ENCODE data around the gene MED14. TPM values are rescaled to one million over a fixed set of nuclear protein-coding genes. Genes with fewer than 3 reads are reported as not detected.

MED14 gene
- total and polyA plus RNA-seq, 2 of the 4 experiments (the other 2 are of a cell fraction), result 17.6 to 25.9 TPM

GRCh38 chrX:40748977-40749376 is 13.6 kb upstream of the MED14 start:
- Histone ChIP-seq H3K4me1 (ENCODE audit: control insufficient read depth, insufficient read depth, low read length) (no peaks in the 10 kb centered on the region), H2BK15ac (ENCODE audit: low read depth, low read length) (no peak overlapping the region), H2AFZ (replicated peaks; ENCODE audit: low read length, poor library complexity) (no peak overlapping the region), H3K4me2 (ENCODE audit: low read depth, low read length) (no peak overlapping the region), H3K79me1 (ENCODE audit: low read depth in 1 of 2, low read length in 2 of 2) (no peaks in the 10 kb centered on the region), H4K91ac (ENCODE audit: insufficient read depth, low read depth, low read length) (no peak overlapping the region), H4K8ac (ENCODE audit: low read depth in 2 of 2, low read length in 2 of 2) (no peak overlapping the region), H4K5ac (ENCODE audit: low read depth, low read length) (no peak overlapping the region), H2AK9ac (replicated peaks; ENCODE audit: low read depth, low read length, poor library complexity) (no peak overlapping the region), H3K4ac (ENCODE audit: low read depth, low read length) (no peak overlapping the region), H3K27me3 (ENCODE audit: control insufficient read depth, insufficient read depth, low read length) (peaks cover 11% of the 10 kb centered on the region), H2BK120ac (ENCODE audit: low read depth, low read length) (no peak overlapping the region), H3K18ac (ENCODE audit: low read depth, low read length) (no peak overlapping the region), H3K56ac (ENCODE audit: extremely low read depth, insufficient read depth, low read length) (no peak overlapping the region), H2BK5ac (ENCODE audit: low read depth, low read length, poor library complexity, severe bottlenecking) (no peak overlapping the region), H3K23ac (ENCODE audit: low read depth, low read length) (no peak overlapping the region), H3K9me1 (ENCODE audit: insufficient read depth, low read length) (no peaks in the 10 kb centered on the region), H3K27ac (ENCODE audit: insufficient read depth, low read length) (no peak overlapping the region), H3K36me3 (ENCODE audit: control insufficient read depth, insufficient read depth, low read length) (no peaks in the 10 kb centered on the region), H3K9ac (ENCODE audit: low read depth, low read length) (no peak overlapping the region), H2AK5ac (ENCODE audit: low read depth, low read length) (no peak overlapping the region), H3K14ac (replicated peaks; ENCODE audit: low read depth, low read length) (no peak overlapping the region), H3K9me3 (ENCODE audit: control insufficient read depth, insufficient read depth, low read length) (peaks cover 4% of the 10 kb centered on the region; the same call in 1 of the 2 replicates), H4K20me1 (ENCODE audit: insufficient read depth, low read length) (no peaks in the 10 kb centered on the region), H3K4me3 (ENCODE audit: insufficient read depth, low read depth, low read length) (no peak overlapping the region), H2BK20ac (ENCODE audit: low read depth, low read length) (no peak overlapping the region)
- TF ChIP-seq NFE2L2 (IDR thresholded peaks at IDR 0.05; ENCODE audit: low read depth, low read length), result no peak
- no peak for TF ChIP-seq ELK1 (IDR thresholded peaks at IDR 0.05; ENCODE audit: borderline replicate concordance, low read depth, low read length)
- TF ChIP-seq RCOR1 (IDR thresholded peaks at IDR 0.05; ENCODE audit: insufficient replicate concordance, low read length), result no peak
- no peak for TF ChIP-seq FOS (IDR thresholded peaks at IDR 0.05; ENCODE audit: low read depth, low read length)
- no peak for TF ChIP-seq CTCF (conservative IDR thresholded peaks at IDR 0.05; ENCODE audit: low read depth, low read length)
- no peak for TF ChIP-seq BHLHE40 (IDR thresholded peaks at IDR 0.05; ENCODE audit: low read depth, low read length)
- TF ChIP-seq CHD1 (IDR thresholded peaks at IDR 0.05; ENCODE audit: low read depth, low read length), result no peak
- no peak for TF ChIP-seq POLR2A (IDR thresholded peaks at IDR 0.05; ENCODE audit: low read depth, low read length)
- no peak for TF ChIP-seq RAD21 (IDR thresholded peaks at IDR 0.05; ENCODE audit: low read length)
- no peak for TF ChIP-seq SMC3 (IDR thresholded peaks at IDR 0.05; ENCODE audit: low read depth, low read length)
- no peak for TF ChIP-seq RFX5 (IDR thresholded peaks at IDR 0.05; ENCODE audit: low read depth, low read length)
- TF ChIP-seq USF2 (IDR thresholded peaks at IDR 0.05; ENCODE audit: low read depth, low read length), result no peak
- no peak for TF ChIP-seq MXI1 (IDR thresholded peaks at IDR 0.05; ENCODE audit: borderline replicate concordance, low read depth, low read length)
- TF ChIP-seq MAZ (IDR thresholded peaks at IDR 0.05; ENCODE audit: borderline replicate concordance, low read depth, low read length), result no peak
- TF ChIP-seq CEBPB (IDR thresholded peaks at IDR 0.05; ENCODE audit: low read depth, low read length), result no peak
- no peak for TF ChIP-seq MAFK (IDR thresholded peaks at IDR 0.05; ENCODE audit: low read depth, low read length)
- ATAC-seq (ENCODE audit: low read depth) (no peak), DNase-seq (no peak)
- intact Hi-C loops (cut with micrococcal nuclease) (no loop called here), in situ Hi-C loops (cut with MboI; ENCODE audit: low sequenced_read_pairs) (no loop called here), dilution Hi-C loops (cut with HindIII; ENCODE audit: low sequenced_read_pairs, unreplicated experiment) (no loop called here)
- CTCF ChIA-PET, result no interaction called here
- POLR2A ChIA-PET (ENCODE audit: unreplicated experiment), result no interaction called here
- 75% methylated on average over 1 of the region's 1 CpG; no CpG with 5 or more reads in 1 of the 2 experiments for WGBS, 2 experiments (ENCODE audit: extremely low coverage in 2 of 2, insufficient read length in 1 of 2)
- no TSS peak for BruUV-seq (replicated peaks)

Data from IMR-90 (cell line).